CD14-positive monocyte (primary cell): ENCODE results near the gene DNAH9. TPM values are rescaled to one million over a fixed set of nuclear protein-coding genes. Genes with fewer than 3 reads are reported as not detected.

ENCODE experiments used
- DNase-seq, 3 donors: peaks; one replicate each; pipeline ENCODE4 v3.0.0-alpha.2; 2011 to 2022
- H2AFZ ChIP-seq: 2 replicates; pipeline ENCODE4 v1.6.0; 2012; ENCODE audit warnings: mild to moderate bottlenecking, low read depth, low read length, inconsistent platforms; ENCODE audit not compliant: insufficient read depth, poor library complexity, severe bottlenecking
- H3K27ac ChIP-seq, 2 donors: 1 replicate in 1 of 2; 2 replicates in 1 of 2; pipeline ENCODE4 v1.5.1; 2012 to 2013; ENCODE audit warnings: low read length in 2 of 2, control low read depth in 1 of 2, inconsistent platforms in 1 of 2, low read depth in 1 of 2, mild to moderate bottlenecking in 1 of 2
- H3K27me3 ChIP-seq, 2 donors: one replicate each; pipeline versions ENCODE4 v1.6.0 to v1.6.1; 2011 to 2013; ENCODE audit warnings: low read length in 2 of 2; ENCODE audit not compliant: control insufficient read depth in 2 of 2, insufficient read depth in 2 of 2
- H3K36me3 ChIP-seq, 2 donors: replicated peaks in 1 of 2; 1 replicate in 1 of 2; 2 replicates in 1 of 2; pipeline versions ENCODE4 v1.5.1 to v1.6.1; 2012 to 2013; ENCODE audit warnings: low read length in 2 of 2, control low read depth in 1 of 2, inconsistent platforms in 1 of 2, mild to moderate bottlenecking in 1 of 2; ENCODE audit not compliant: insufficient read depth in 2 of 2, control insufficient read depth in 1 of 2
- H3K4me1 ChIP-seq, 2 donors: 1 replicate in 1 of 2; 2 replicates in 1 of 2; pipeline versions ENCODE4 v1.5.1 to v1.6.1; 2012 to 2013; ENCODE audit warnings: low read length in 2 of 2, control low read depth in 1 of 2, inconsistent platforms in 1 of 2, mild to moderate bottlenecking in 1 of 2, moderate library complexity in 1 of 2; ENCODE audit not compliant: insufficient read depth in 2 of 2, control insufficient read depth in 1 of 2
- H3K4me2 ChIP-seq: replicated peaks from 2 replicates; pipeline ENCODE3; 2012; ENCODE audit warnings: low read length, moderate library complexity, mild to moderate bottlenecking; ENCODE audit not compliant: poor library complexity, severe bottlenecking; ENCODE audit errors: extremely low read depth
- H3K4me3 ChIP-seq, 3 experiments: fragments of 200-600 bp in 1 of 3; sonication (generic) in 1 of 3; replicated peaks in 1 of 3; 1 replicate in 2 of 3; 2 replicates in 1 of 3; pipeline ENCODE4 v1.5.1; 2011 to 2013; ENCODE audit warnings: low read length in 3 of 3, mild to moderate bottlenecking in 3 of 3, control low read depth in 2 of 3, low read depth in 2 of 3, inconsistent platforms in 1 of 3, moderate library complexity in 1 of 3
- H3K79me2 ChIP-seq: 2 replicates; pipeline ENCODE4 v1.6.0; 2012; ENCODE audit warnings: mild to moderate bottlenecking, control low read depth, inconsistent platforms, low read length, moderate library complexity; ENCODE audit not compliant: insufficient read depth
- H3K9ac ChIP-seq: 2 replicates; pipeline ENCODE4 v1.6.0; 2017; ENCODE audit warnings: low read length, mild to moderate bottlenecking; ENCODE audit not compliant: insufficient read depth, poor library complexity, severe bottlenecking
- H3K9me3 ChIP-seq, 2 donors: replicated peaks in 1 of 2; 1 replicate in 1 of 2; 2 replicates in 1 of 2; pipeline versions ENCODE4 v1.5.1 to v1.6.1; 2012 to 2013; ENCODE audit warnings: low read length in 2 of 2, control low read depth in 1 of 2; ENCODE audit not compliant: control insufficient read depth in 1 of 2, insufficient read depth in 1 of 2
- H4K20me1 ChIP-seq: 2 replicates; pipeline ENCODE4 v1.6.0; 2012; ENCODE audit warnings: mild to moderate bottlenecking, low read length, control low read depth, moderate library complexity; ENCODE audit not compliant: insufficient read depth
- H3K27ac Mint-ChIP-seq, 7 donors: one replicate each; pipeline ENCODE4 v1.8.0; 2020; ENCODE audit warnings: mild to moderate bottlenecking in 7 of 7, mixed read lengths in 7 of 7, moderate library complexity in 6 of 7, inconsistent platforms in 2 of 7
- H3K27me3 Mint-ChIP-seq, 3 donors: one replicate each; pipeline ENCODE4 v1.8.0; 2021 to 2022; ENCODE audit warnings: low read depth in 3 of 3, mild to moderate bottlenecking in 3 of 3, mixed read lengths in 3 of 3, moderate library complexity in 3 of 3, inconsistent platforms in 1 of 3
- H3K36me3 Mint-ChIP-seq, 2 donors: one replicate each; pipeline ENCODE4 v1.8.0; 2020; ENCODE audit warnings: mixed read lengths in 2 of 2, inconsistent platforms in 1 of 2, mild to moderate bottlenecking in 1 of 2
- H3K4me1 Mint-ChIP-seq: one replicate; pipeline ENCODE4 v1.8.0; 2020; ENCODE audit warnings: mild to moderate bottlenecking, mixed read lengths
- H3K4me3 Mint-ChIP-seq, 2 donors: one replicate each; pipeline ENCODE4 v1.8.0; 2020; ENCODE audit warnings: mild to moderate bottlenecking in 2 of 2, mixed read lengths in 2 of 2, moderate library complexity in 1 of 2
- H3K9me3 Mint-ChIP-seq, 7 donors: one replicate each; pipeline ENCODE4 v1.8.0; 2020 to 2022; ENCODE audit warnings: mixed read lengths in 7 of 7, mild to moderate bottlenecking in 6 of 7, moderate library complexity in 6 of 7, inconsistent platforms in 2 of 7
- CTCF ChIP-seq: fragments of 200-600 bp; IDR thresholded peaks from one replicate; pipeline ENCODE4 v1.8.0; 2022; ENCODE audit warnings: antibody characterized with exemption, mild to moderate bottlenecking
- whole genome bisulfite sequencing: methylation state at CpG from one replicate; pipeline ENCODE4 v1.1.5; 2013; ENCODE audit warnings: missing lambda C conversion rate; ENCODE audit not compliant: insufficient coverage; 5-methylcytosine and 5-hydroxymethylcytosine counted together
- intact Hi-C, 2 donors: fragments of 100-400 bp; cut with micrococcal nuclease; formaldehyde crosslinking; loops; one replicate each; pipeline versions ENCODE4 v1.15.0 to v1.15.1; 2023
- polyA plus RNA-seq, 3 donors: library from polyadenylated mRNA; depleted of rRNA in 1 of 3; unstranded in 2 of 3; stranded (reverse) in 1 of 3; fragments of 300-500 nt in 2 of 3; fragments of >200 nt in 1 of 3; fragmentation: Illumina TruSeq in 2 of 3; gene quantifications; 1 replicate in 2 of 3; 2 replicates in 1 of 3; pipeline ENCODE4 v1.2.3, GENCODE V29; 2012 to 2021

Gene DNAH9
- polyA plus RNA-seq, 3 donors: not detected

GRCh38 chr17:11744696-11745095 lies 146.4 kb downstream of the DNAH9 start:
- no peak for DNase-seq
- Histone ChIP-seq H3K36me3 (no peaks in the 10 kb centered on the region), H3K27me3 (no peaks in the 10 kb centered on the region), H4K20me1 (no peaks in the 10 kb centered on the region), H3K4me3 (no peak overlapping the region), H3K27ac (no peak overlapping the region), H3K9me3 (peaks cover 17 to 29% of the 10 kb centered on the region in 2 donors), H3K79me2 (no peaks in the 10 kb centered on the region), H2AFZ (no peak overlapping the region), H3K9ac (no peak overlapping the region), H3K4me1 (no peaks in the 10 kb centered on the region), H3K4me2 (no peak overlapping the region)
- Mint-ChIP-seq H3K9me3 (peaks cover 13 to 23% (median 19%) of the 10 kb centered on the region in 7 donors), H3K27me3 (no peaks in the 10 kb centered on the region), H3K36me3 (no peaks in the 10 kb centered on the region), H3K4me1 (no peaks in the 10 kb centered on the region), H3K4me3 (no peak overlapping the region), H3K27ac (no peak overlapping the region)
- no peak for TF ChIP-seq CTCF
- intact Hi-C loops: no loop called here
- WGBS: 93% methylated on average over 11 of the region's 11 CpGs

- no peaks in the 10 kb centered on the region for H3K4me1 ChIP-seq
- H3K9me3 Mint-ChIP-seq: peaks cover 13 to 24% (median 19%) of the 10 kb centered on the region in 7 donors
These were observed 149.2 kb downstream of the DNAH9 start for GRCh38 chr17:11747441-11747840.

More at GRCh38 chr17:11747441-11747840, 149.2 kb downstream of the DNAH9 start:
- no peak overlapping the region for H3K27ac ChIP-seq
- H3K9me3 ChIP-seq: peaks cover 17 to 29% of the 10 kb centered on the region in 2 donors
- H3K4me2 ChIP-seq: no peak overlapping the region
- H2AFZ ChIP-seq: no peak overlapping the region
- no peak overlapping the region for H3K9ac ChIP-seq
- TF ChIP-seq CTCF: no peak
- H3K36me3 Mint-ChIP-seq: no peaks in the 10 kb centered on the region
- no peaks in the 10 kb centered on the region for H3K4me1 Mint-ChIP-seq
- H4K20me1 ChIP-seq: no peaks in the 10 kb centered on the region
- DNase-seq: no peak
- no peaks in the 10 kb centered on the region for H3K27me3 Mint-ChIP-seq
- H3K36me3 ChIP-seq: no peaks in the 10 kb centered on the region
- H3K4me3 ChIP-seq: no peak overlapping the region
- no peaks in the 10 kb centered on the region for H3K79me2 ChIP-seq
- H3K27me3 ChIP-seq: no peaks in the 10 kb centered on the region
- no peak overlapping the region for H3K4me3 Mint-ChIP-seq
- 100% methylated on average over 3 of the region's 7 CpGs for WGBS
- intact Hi-C loops: no loop called here
- H3K27ac Mint-ChIP-seq: no peak overlapping the region
